HEK293 (cell line): ENCODE data around the gene CD177.

ENCODE experiments used
- CTCF ChIA-PET: fragments of 350-600 bp; formaldehyde crosslinking; extraction: SDS; loops from one replicate; lab custom pipeline; 2021; ENCODE audit warnings: antibody characterized with exemption; lab: Yijun Ruan, JAX
- POLR2A ChIA-PET: fragments of 300-600 bp; formaldehyde crosslinking; extraction: SDS; loops from one replicate; lab custom pipeline; 2020; ENCODE audit warnings: antibody characterized with exemption, inconsistent platforms; lab: Yijun Ruan, JAX
- H3K27ac ChIP-seq: fragments of 200-500 bp; sonication (Bioruptor generic); 2 replicates; pipeline ENCODE4 v1.5.1; 2014; ENCODE audit warnings: low read depth, low read length, control low read depth, inconsistent platforms; ENCODE audit errors: extremely low read depth
- H3K36me3 ChIP-seq, 2 experiments: fragments of 200-500 bp in 1 of 2; sonication (Bioruptor generic) in 1 of 2; 1 replicate in 1 of 2; 2 replicates in 1 of 2; pipeline ENCODE4 v1.5.1; 2014 to 2017; ENCODE audit warnings: inconsistent platforms in 2 of 2, low read length in 2 of 2; ENCODE audit not compliant: control insufficient read depth in 2 of 2, insufficient read depth in 1 of 2
- H3K4me1 ChIP-seq: fragments of 200-500 bp; sonication (Bioruptor generic); 2 replicates; pipeline ENCODE4 v1.5.1; 2014; ENCODE audit warnings: mild to moderate bottlenecking, low read length, inconsistent platforms; ENCODE audit not compliant: control insufficient read depth, insufficient read depth
- H3K4me3 ChIP-seq: 2 replicates; pipeline ENCODE4 v1.5.1; 2011; ENCODE audit warnings: low read depth, mild to moderate bottlenecking, control low read depth, low read length, moderate library complexity
- H3K9me3 ChIP-seq: fragments of 200-500 bp; sonication (Bioruptor generic); 2 replicates; pipeline ENCODE4 v1.5.1; 2014; ENCODE audit warnings: low read depth, low read length, inconsistent platforms; ENCODE audit not compliant: control insufficient read depth, insufficient read depth
- EGR2 ChIP-seq: fragments of 450-650 bp; formaldehyde crosslinking; IDR thresholded peaks from 2 replicates; pipeline ENCODE4 v1.5.1; 2016; ENCODE audit warnings: low read depth, missing biosample characterization, missing genetic modification characterization
- GFI1B ChIP-seq: fragments of 450-650 bp; formaldehyde crosslinking; IDR thresholded peaks from 2 replicates; pipeline ENCODE4 v1.5.1; 2016; ENCODE audit warnings: missing biosample characterization, missing genetic modification characterization
- GLI2 ChIP-seq: fragments of 450-650 bp; formaldehyde crosslinking; IDR thresholded peaks from 2 replicates; pipeline ENCODE4; 2017; ENCODE audit warnings: missing biosample characterization, missing genetic modification characterization, low read depth, borderline replicate concordance
- OSR2 ChIP-seq: fragments of 450-650 bp; formaldehyde crosslinking; IDR thresholded peaks from 2 replicates; pipeline ENCODE4 v1.5.1; 2016; ENCODE audit warnings: missing biosample characterization, missing genetic modification characterization
- REPIN1 ChIP-seq: fragments of 450-650 bp; formaldehyde crosslinking; IDR thresholded peaks from 2 replicates; pipeline ENCODE4 v1.5.1; 2017; ENCODE audit warnings: missing biosample characterization, missing genetic modification characterization, low read depth
- SCRT1 ChIP-seq: fragments of 450-650 bp; formaldehyde crosslinking; IDR thresholded peaks from 2 replicates; pipeline ENCODE4 v1.5.1; 2016; ENCODE audit warnings: missing biosample characterization, missing genetic modification characterization, borderline replicate concordance
- SETDB1 ChIP-seq: IDR thresholded peaks from one replicate; pipeline ENCODE4 v1.6.1; 2017; ENCODE audit warnings: mild to moderate bottlenecking, low read length, moderate library complexity, mixed read lengths; ENCODE audit not compliant: insufficient read length
- YY1 ChIP-seq: fragments of 450-650 bp; formaldehyde crosslinking; IDR thresholded peaks from 2 replicates; pipeline ENCODE4 v1.5.1; 2018; ENCODE audit warnings: missing biosample characterization, missing genetic modification characterization
- ZBTB48 ChIP-seq: fragments of 450-650 bp; formaldehyde crosslinking; IDR thresholded peaks from 2 replicates; pipeline ENCODE4 v1.5.1; 2016; ENCODE audit warnings: missing biosample characterization, missing genetic modification characterization
- ZFHX2 ChIP-seq: fragments of 450-650 bp; formaldehyde crosslinking; conservative IDR thresholded peaks from 2 replicates; pipeline ENCODE4 v1.5.1; 2016; ENCODE audit warnings: missing biosample characterization, missing genetic modification characterization
- ZFP41 ChIP-seq: fragments of 450-650 bp; formaldehyde crosslinking; IDR thresholded peaks from 2 replicates; pipeline ENCODE4 v1.5.1; 2016; ENCODE audit warnings: missing biosample characterization, missing genetic modification characterization, borderline replicate concordance
- ZIC2 ChIP-seq: fragments of 450-650 bp; formaldehyde crosslinking; IDR thresholded peaks from 2 replicates; pipeline ENCODE4 v1.5.1; 2016; ENCODE audit warnings: missing biosample characterization, missing genetic modification characterization
- ZNF10 ChIP-seq: fragments of 450-650 bp; formaldehyde crosslinking; IDR thresholded peaks from 2 replicates; pipeline ENCODE4 v1.5.1; 2017; ENCODE audit warnings: missing biosample characterization, missing genetic modification characterization
- ZNF132 ChIP-seq: fragments of 450-650 bp; formaldehyde crosslinking; IDR thresholded peaks from 2 replicates; pipeline ENCODE4 v1.5.1; 2017; ENCODE audit warnings: missing biosample characterization, missing genetic modification characterization, borderline replicate concordance
- ZNF138 ChIP-seq: fragments of 450-650 bp; formaldehyde crosslinking; IDR thresholded peaks from 2 replicates; pipeline ENCODE4 v1.5.1; 2016; ENCODE audit warnings: missing biosample characterization, missing genetic modification characterization, borderline replicate concordance
- ZNF140 ChIP-seq: fragments of 450-650 bp; formaldehyde crosslinking; IDR thresholded peaks from 2 replicates; pipeline ENCODE4 v1.5.1; 2016; ENCODE audit warnings: missing biosample characterization, missing genetic modification characterization
- ZNF2 ChIP-seq: fragments of 450-650 bp; formaldehyde crosslinking; IDR thresholded peaks from 2 replicates; pipeline ENCODE4 v1.5.1; 2016; ENCODE audit warnings: missing biosample characterization, missing genetic modification characterization
- ZNF202 ChIP-seq: fragments of 450-650 bp; formaldehyde crosslinking; IDR thresholded peaks from 2 replicates; pipeline ENCODE4 v1.5.1; 2016; ENCODE audit warnings: missing biosample characterization, missing genetic modification characterization, borderline replicate concordance
- ZNF302 ChIP-seq: fragments of 450-650 bp; formaldehyde crosslinking; IDR thresholded peaks from 2 replicates; pipeline ENCODE4 v1.5.1; 2016; ENCODE audit warnings: missing biosample characterization, missing genetic modification characterization, low read depth
- ZNF514 ChIP-seq: fragments of 450-650 bp; formaldehyde crosslinking; IDR thresholded peaks from 2 replicates; pipeline ENCODE4 v1.5.1; 2016; ENCODE audit warnings: missing biosample characterization, missing genetic modification characterization
- ZNF624 ChIP-seq: fragments of 450-650 bp; formaldehyde crosslinking; IDR thresholded peaks from 2 replicates; pipeline ENCODE4 v1.5.1; 2017; ENCODE audit warnings: missing biosample characterization, missing genetic modification characterization
- ZNF626 ChIP-seq: fragments of 450-650 bp; sonication (Bioruptor Pico); formaldehyde crosslinking; IDR thresholded peaks from 2 replicates; pipeline ENCODE4 v1.5.1; 2018; ENCODE audit warnings: missing biosample characterization, missing genetic modification characterization, inconsistent platforms
- ZNF658 ChIP-seq: fragments of 450-650 bp; formaldehyde crosslinking; IDR thresholded peaks from 2 replicates; pipeline ENCODE4; 2016; ENCODE audit warnings: missing biosample characterization, missing genetic modification characterization
- ZNF747 ChIP-seq: fragments of 450-650 bp; formaldehyde crosslinking; IDR thresholded peaks from 2 replicates; pipeline ENCODE4 v1.5.1; 2016; ENCODE audit warnings: missing biosample characterization, missing genetic modification characterization
- ZNF785 ChIP-seq: fragments of 450-650 bp; formaldehyde crosslinking; IDR thresholded peaks from 2 replicates; pipeline ENCODE4 v1.5.1; 2016; ENCODE audit warnings: missing biosample characterization, missing genetic modification characterization
- ZXDB ChIP-seq: fragments of 450-650 bp; formaldehyde crosslinking; IDR thresholded peaks from 2 replicates; pipeline ENCODE4 v1.5.1; 2016; ENCODE audit warnings: missing biosample characterization, missing genetic modification characterization
- TF ChIP-seq, protein P1 (sequence below): fragments of 450-650 bp; formaldehyde crosslinking; IDR thresholded peaks from 2 replicates; pipeline ENCODE4 v1.5.1; 2016; ENCODE audit warnings: missing biosample characterization, missing genetic modification characterization
- TF ChIP-seq, protein P2 (sequence below): fragments of 450-650 bp; formaldehyde crosslinking; conservative IDR thresholded peaks from 2 replicates; pipeline ENCODE4 v1.5.1; 2016; ENCODE audit warnings: low read depth, missing biosample characterization, missing genetic modification characterization
- TF ChIP-seq, protein P3 (sequence below): fragments of 450-650 bp; formaldehyde crosslinking; optimal IDR thresholded peaks from 2 replicates; pipeline ENCODE3; 2016; ENCODE audit warnings: missing biosample characterization, mild to moderate bottlenecking, missing genetic modification characterization

The CD177 gene

DNA sequence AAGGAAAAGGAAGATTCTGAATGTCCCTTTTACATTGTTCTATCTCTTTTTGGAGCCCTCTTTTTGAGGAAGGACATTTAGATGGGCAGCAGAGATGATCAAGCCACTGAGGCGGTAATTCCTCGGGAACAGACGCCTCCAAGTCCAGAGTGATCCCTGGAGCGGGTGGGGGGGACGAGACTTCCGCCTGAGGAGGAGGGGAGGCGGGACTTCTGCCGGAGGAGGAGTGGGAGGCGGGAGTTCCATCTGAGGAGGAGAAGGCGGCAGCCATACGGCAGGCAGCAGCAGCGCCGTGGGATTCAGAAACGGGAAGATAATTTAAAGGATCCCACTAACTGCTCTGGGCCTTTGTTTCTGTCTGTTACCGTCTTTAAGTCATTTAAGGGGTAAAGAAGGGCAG lies 37.6 kb upstream of the CD177 start:
- TF ChIP-seq ZIC2 (tag by site-specific recombination) (no peak), EGR2 (tag by site-specific recombination) (peak; percentile 61; the same call in 1 of the 2 replicates), ZFHX2 (tag by site-specific recombination) (peak; percentile 72), ZFP41 (no peak)
- peaks cover 3% of the 10 kb centered on the region; the same call in 1 of the 2 replicates for H3K4me1 ChIP-seq
- CTCF ChIA-PET: interaction anchor here (0.7 to 1.4 kb wide), 7 partner anchors 10 to 372 kb away, joined by 3 to 6 read pairs (median 4); no protein-coding TSS in a partner anchor
- H3K4me3 ChIP-seq: no peak overlapping the region
- no peaks in the 10 kb centered on the region for H3K36me3 ChIP-seq
- H3K9me3 ChIP-seq: peaks cover 2% of the 10 kb centered on the region; the same call in 1 of the 2 replicates
- no peak overlapping the region for H3K27ac ChIP-seq
- POLR2A ChIA-PET: no interaction called here

DNA sequence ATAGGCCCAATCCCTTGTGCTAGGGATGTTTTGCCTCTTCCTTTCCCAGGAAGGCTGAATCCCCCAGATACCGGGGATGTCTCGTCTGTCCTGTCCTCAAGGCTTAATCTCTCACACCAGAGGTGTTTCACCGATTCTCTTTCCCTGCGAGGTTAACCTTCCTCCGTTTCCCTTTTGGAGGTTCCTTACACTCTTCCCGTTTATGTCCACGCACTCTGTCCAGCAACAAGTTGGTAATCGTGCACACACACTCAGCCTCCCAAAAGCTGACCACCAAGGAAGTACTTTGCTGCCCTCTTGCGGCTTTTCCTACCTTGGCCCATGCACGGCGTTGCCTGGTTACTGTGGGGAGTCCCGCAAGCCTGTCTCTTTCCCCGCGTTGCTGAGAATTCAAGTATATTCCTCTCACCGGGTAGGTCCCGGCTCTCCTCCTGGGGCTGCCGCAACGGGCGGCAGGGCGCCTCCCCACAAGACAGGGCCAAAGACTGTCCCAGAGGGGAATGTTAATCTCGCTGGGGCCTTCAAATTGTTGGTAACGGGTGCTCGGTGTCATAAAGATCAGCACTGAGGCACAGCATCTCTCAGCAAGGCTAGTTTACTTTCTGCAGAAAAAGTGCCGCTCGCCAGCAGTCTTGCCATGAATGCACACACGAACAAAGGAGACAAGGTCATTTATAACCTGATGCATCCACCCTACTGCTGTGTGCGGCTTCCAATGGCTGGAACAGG lies 36.7 kb upstream of the CD177 start:
- ChIA-PET POLR2A (no interaction called here), CTCF (interaction anchor here (0.6 to 1.5 kb wide), 4 partner anchors 67 to 416 kb away, joined by 3 to 5 read pairs (median 3); no protein-coding TSS in a partner anchor)
- peaks cover 3% of the 10 kb centered on the region; the same call in 1 of the 2 replicates for H3K4me1 ChIP-seq
- H3K4me3 ChIP-seq: no peak overlapping the region
- H3K27ac ChIP-seq: no peak overlapping the region
- H3K9me3 ChIP-seq: peaks cover 2% of the 10 kb centered on the region; the same call in 1 of the 2 replicates
- no peaks in the 10 kb centered on the region for H3K36me3 ChIP-seq
- TF ChIP-seq, protein P1, sequence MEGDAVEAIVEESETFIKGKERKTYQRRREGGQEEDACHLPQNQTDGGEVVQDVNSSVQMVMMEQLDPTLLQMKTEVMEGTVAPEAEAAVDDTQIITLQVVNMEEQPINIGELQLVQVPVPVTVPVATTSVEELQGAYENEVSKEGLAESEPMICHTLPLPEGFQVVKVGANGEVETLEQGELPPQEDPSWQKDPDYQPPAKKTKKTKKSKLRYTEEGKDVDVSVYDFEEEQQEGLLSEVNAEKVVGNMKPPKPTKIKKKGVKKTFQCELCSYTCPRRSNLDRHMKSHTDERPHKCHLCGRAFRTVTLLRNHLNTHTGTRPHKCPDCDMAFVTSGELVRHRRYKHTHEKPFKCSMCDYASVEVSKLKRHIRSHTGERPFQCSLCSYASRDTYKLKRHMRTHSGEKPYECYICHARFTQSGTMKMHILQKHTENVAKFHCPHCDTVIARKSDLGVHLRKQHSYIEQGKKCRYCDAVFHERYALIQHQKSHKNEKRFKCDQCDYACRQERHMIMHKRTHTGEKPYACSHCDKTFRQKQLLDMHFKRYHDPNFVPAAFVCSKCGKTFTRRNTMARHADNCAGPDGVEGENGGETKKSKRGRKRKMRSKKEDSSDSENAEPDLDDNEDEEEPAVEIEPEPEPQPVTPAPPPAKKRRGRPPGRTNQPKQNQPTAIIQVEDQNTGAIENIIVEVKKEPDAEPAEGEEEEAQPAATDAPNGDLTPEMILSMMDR: peak; percentile 99
- TF ChIP-seq ZXDB (tag by site-specific recombination): 0 out of 2 replicates have a peak, but pooled peaks have one; percentile 15
- TF ChIP-seq ZNF302: no peak
- no peak for TF ChIP-seq ZNF202 (tag by site-specific recombination)
- no peak for TF ChIP-seq ZNF747 (tag by site-specific recombination)
- TF ChIP-seq SETDB1: peak; percentile 97
- no peak for TF ChIP-seq GFI1B (tag by site-specific recombination)
- TF ChIP-seq ZNF626 (tag by site-specific recombination): no peak
- TF ChIP-seq OSR2 (tag by site-specific recombination): no peak
- TF ChIP-seq ZNF138 (tag by site-specific recombination): no peak
- TF ChIP-seq SCRT1 (tag by site-specific recombination): peak; percentile 100
- no peak for TF ChIP-seq ZNF785 (tag by site-specific recombination)
- TF ChIP-seq, protein P2, sequence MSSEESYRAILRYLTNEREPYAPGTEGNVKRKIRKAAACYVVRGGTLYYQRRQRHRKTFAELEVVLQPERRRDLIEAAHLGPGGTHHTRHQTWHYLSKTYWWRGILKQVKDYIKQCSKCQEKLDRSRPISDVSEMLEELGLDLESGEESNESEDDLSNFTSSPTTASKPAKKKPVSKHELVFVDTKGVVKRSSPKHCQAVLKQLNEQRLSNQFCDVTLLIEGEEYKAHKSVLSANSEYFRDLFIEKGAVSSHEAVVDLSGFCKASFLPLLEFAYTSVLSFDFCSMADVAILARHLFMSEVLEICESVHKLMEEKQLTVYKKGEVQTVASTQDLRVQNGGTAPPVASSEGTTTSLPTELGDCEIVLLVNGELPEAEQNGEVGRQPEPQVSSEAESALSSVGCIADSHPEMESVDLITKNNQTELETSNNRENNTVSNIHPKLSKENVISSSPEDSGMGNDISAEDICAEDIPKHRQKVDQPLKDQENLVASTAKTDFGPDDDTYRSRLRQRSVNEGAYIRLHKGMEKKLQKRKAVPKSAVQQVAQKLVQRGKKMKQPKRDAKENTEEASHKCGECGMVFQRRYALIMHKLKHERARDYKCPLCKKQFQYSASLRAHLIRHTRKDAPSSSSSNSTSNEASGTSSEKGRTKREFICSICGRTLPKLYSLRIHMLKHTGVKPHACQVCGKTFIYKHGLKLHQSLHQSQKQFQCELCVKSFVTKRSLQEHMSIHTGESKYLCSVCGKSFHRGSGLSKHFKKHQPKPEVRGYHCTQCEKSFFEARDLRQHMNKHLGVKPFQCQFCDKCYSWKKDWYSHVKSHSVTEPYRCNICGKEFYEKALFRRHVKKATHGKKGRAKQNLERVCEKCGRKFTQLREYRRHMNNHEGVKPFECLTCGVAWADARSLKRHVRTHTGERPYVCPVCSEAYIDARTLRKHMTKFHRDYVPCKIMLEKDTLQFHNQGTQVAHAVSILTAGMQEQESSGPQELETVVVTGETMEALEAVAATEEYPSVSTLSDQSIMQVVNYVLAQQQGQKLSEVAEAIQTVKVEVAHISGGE (tag by site-specific recombination): no peak
- TF ChIP-seq, protein P3, sequence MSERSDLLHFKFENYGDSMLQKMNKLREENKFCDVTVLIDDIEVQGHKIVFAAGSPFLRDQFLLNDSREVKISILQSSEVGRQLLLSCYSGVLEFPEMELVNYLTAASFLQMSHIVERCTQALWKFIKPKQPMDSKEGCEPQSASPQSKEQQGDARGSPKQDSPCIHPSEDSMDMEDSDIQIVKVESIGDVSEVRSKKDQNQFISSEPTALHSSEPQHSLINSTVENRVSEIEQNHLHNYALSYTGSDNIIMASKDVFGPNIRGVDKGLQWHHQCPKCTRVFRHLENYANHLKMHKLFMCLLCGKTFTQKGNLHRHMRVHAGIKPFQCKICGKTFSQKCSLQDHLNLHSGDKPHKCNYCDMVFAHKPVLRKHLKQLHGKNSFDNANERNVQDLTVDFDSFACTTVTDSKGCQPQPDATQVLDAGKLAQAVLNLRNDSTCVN (tag by site-specific recombination): peak; percentile 20
- TF ChIP-seq ZNF10 (tag by site-specific recombination): no peak; the same call in 1 of the 2 replicates
- no peak for TF ChIP-seq REPIN1 (tag by site-specific recombination)
- peak; percentile 82 for TF ChIP-seq ZBTB48 (tag by site-specific recombination)
- no peak for TF ChIP-seq YY1 (tag by site-specific recombination)
- no peak for TF ChIP-seq ZNF140 (tag by site-specific recombination)
- no peak for TF ChIP-seq ZNF624 (tag by site-specific recombination)
- no peak for TF ChIP-seq ZNF658 (tag by site-specific recombination)
- TF ChIP-seq ZNF514 (tag by site-specific recombination): no peak
- TF ChIP-seq GLI2 (tag by site-specific recombination): no peak
- no peak for TF ChIP-seq ZNF132 (tag by site-specific recombination)
- TF ChIP-seq ZNF2 (tag by site-specific recombination): no peak; the same call in 1 of the 2 replicates
